T-helper 1 cell (primary cell): ENCODE data around the gene WFDC12.
"Not testable (repeated sequence)": the region's sequence is repeated elsewhere in the genome, so short reads cannot be mapped to it uniquely, and the experiment has no call there.

Source experiments
- DNase-seq, 5 donors: peaks; one replicate each; pipeline ENCODE4 v3.0.0-alpha.2; 2012 to 2020
- total RNA-seq, 4 donors: gene quantifications; one replicate each; lab custom pipeline; 2026; lab: John Stamatoyannopoulos, UW

Gene WFDC12, protein sequence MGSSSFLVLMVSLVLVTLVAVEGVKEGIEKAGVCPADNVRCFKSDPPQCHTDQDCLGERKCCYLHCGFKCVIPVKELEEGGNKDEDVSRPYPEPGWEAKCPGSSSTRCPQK
- 0 reads per million in 4 donors for total RNA-seq

DNA sequence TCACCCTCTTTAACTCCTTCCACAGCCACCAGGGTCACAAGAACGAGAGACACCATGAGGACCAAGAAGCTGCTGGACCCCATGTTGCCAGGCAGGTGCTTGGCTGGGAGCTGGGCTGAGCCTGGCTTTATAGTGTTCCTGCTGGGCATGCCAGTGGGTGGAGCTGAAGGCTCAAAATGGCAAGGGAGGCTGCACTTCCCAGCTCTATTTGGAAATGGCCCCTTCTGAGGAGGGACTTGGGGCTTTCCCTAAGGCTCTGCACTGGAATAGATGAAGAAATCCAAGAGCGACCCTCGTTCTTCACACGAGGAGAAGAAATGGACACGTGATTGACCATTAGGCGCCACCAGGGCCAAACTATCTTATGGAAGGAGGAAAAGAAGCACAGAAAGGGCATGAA is at the start of gene WFDC12:
TSS of gene WFDC12 (minus strand) at position 101 of the 400 bp plus-strand sequence. CDS start at position 83, 18 bp downstream.
- no peak for DNase-seq

DNA sequence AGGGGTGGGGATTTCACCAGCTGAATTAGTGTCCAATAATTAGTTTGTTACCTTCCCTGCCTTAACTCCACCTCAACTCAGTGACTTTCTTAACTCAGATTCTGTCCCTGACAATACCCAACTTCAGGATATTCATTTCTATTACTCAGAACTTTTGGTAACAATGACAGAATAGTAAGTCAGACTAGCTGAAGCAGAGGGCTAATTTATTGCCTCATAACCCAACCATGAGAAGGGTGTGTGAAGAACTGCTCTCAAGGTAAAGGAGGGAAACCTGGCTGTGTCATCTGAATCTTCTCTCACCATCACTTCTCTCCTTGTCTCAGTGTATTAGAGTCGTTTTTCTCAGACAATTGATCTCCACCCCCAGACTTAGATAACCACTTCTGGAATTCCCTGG is 49.3 kb upstream of the WFDC12 start:
- DNase-seq = no peak

DNA sequence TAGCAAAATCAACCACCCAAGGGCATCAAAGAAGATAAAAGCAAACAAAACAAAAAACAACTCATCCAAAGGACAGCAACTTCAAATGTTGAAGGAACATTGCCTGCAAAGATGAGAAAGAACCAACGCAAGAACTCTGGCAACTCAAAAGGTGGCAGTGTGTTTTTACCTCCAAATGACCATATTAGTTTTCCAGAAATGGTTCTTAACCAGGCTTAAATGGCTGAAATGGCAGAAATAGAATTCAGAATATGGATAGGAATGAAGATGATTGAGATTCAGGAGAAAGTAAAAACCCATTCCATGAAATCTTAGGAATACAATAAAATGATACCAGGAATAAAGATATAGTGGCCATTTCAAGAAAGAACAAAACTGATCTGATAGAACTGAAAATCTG is 40.6 kb upstream of the WFDC12 start:
- no peak for DNase-seq

DNA sequence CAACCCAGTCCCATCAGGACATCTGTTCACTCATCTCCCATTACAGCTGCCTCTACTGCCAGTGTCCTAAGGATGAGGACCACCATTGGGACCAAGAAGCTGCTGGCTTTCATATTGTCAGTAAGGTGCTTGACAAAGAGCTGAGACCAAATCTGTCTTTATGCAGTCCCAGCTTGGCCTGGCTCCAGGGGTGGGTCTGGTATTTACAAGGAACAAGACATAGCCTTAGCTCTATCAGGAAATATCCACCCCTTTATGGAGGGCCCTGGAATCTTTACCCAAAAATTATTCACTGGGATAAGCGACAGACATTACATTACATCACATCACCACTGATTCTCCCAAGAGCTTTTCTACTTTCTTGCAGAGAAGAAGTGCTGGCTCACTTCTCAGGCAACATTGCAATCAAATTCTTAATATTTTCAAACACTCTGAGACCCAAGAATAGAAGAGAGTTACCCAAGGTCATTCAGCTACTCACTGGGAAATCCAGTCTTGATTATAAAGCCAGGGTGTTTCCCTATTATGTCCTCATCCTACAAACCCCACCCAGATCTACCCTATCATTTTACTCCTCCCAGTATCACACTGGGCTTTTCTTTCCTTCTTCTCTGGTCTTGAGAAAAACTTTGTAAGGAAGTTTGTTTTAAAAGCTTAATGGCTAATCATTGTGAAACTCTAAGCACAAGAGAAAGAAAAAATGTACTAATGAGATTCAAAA is 39.0 kb upstream of the WFDC12 start:
- no peak for DNase-seq

DNA sequence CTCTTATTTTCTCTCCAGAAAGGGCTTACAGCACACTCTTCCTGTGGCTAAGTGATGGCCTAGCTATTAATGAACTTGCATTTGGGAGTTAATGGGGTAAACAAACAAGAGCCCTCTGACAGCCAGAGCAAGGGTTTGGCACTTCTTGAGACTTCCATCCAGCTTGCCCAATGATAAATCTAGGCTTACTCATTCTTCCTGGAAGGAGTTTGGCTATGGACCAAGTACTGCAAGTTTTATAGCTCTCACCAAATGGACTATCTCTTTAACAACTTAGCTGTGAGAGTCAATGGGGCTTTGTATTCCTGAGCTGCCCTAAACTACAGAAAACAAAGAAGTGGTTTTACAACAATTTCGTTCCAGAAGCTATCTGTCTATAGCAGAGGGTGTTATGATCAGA is 33.7 kb upstream of the WFDC12 start:
- DNase-seq = no peak

DNA sequence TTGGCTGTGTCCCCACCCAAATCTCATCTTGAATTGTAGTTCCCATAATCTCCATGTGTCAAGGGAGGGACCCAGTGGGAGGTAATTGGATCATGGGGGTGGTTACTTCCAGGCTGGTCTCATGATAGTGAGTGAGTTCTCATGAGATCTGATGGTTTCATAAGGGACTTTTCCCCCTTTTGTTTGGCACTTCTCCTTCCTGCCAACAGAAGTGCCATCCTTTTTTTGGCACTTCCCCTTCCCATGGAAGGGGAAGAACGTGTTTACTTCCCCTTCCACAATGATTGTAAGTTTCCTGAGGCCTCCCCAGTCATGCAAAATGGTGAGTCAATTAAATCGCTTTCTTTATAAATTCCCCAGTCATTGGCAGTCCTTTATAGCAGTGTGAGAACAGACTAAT is 32.4 kb upstream of the WFDC12 start:
- no peak for DNase-seq

DNA sequence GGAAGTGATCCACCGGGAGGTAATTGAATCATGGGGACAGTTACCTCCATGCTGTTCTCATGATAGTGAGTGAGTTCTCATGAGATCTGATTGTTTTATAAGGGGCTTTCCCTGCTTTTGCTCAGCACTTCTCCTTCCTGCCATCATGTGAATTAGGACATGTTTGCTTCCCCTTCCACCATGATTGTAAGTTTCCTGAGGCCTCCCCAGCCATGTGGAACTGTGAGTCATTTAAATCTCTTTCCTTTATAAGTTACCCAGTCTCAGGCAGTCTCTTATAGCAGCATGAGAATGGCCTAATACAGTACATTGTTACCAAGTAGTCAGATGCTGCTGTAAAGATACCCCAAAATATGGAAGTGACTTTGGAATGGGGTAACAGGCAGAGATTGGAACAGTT is 30.5 kb upstream of the WFDC12 start:
- DNase-seq = not testable (repeated sequence)

DNA sequence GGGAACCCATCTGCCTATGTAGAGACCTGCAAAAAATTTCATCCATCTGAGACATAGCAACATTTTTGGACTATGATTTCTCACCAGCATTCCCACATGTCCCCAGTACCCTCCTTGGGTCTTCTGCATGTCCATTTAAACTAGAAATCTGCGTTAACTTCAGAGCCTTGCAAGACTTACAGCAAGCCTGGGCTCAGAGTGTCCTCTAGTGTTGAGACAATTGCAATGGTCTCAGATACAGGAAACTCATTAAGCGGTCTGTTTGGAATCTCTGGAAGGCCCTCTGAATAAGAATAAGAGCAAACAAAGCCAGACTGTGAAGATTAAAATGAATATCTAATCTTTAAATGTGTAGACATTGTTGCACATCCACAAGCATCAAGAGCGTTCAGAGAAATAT is 29.9 kb upstream of the WFDC12 start:
- DNase-seq = no peak

DNA sequence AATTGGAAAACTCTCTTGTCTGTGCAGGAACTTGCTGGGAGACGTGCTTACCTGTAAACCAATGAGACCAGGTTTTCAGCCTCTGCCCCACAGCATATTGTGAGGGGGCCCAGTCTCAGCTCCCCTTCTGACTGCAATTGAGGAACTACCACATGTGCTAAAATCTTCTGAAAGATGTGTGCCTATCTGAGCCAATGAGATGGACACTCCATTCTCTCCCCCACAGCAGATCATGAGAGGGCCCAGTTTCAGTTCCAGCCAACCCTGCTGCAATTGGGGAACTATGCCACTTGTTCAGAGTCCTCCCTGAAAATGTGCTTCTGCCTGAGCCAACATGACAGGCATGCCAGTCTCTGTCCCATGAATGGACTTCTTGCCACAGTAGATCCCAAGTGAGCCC is 29.5 kb upstream of the WFDC12 start:
- no peak for DNase-seq

DNA sequence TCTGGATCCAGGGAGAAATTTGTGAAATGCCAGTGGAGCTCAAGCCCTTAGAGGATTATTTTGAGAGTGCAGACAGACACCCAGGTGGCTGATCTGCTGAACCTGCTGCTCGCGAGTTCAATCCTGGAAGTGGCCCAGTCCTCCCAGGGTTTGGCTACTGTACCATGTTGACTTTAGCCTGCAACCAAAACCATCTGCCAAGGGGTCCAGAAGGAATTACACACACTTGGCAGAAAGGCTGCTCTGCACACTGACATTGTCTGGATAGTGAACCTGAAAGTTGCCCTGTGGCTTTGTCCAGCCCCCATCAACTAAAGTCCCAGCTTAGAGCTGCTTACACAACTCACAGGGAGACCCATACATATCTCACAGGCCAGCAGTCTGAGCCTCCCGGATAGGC is 28.9 kb upstream of the WFDC12 start:
- DNase-seq = no peak

DNA sequence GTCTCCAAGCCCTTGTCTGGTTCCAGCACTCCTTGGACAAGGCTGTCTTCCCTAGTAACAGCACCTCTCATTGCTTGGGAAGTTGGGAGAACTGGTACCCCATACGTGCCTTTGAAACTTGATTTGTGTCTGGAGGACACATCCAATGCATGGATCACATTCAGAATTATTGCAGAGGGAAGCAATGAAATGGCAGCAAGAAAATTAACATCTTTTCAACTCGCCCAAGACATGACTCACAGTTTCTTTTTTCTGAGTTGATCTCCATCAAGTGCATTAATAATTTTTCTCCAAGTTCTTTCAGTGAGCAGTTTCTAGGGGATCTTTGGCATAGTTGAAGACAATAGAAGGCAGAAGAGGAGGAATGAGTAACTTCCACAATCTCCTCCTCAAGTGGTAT is 28.1 kb upstream of the WFDC12 start:
- DNase-seq = no peak

DNA sequence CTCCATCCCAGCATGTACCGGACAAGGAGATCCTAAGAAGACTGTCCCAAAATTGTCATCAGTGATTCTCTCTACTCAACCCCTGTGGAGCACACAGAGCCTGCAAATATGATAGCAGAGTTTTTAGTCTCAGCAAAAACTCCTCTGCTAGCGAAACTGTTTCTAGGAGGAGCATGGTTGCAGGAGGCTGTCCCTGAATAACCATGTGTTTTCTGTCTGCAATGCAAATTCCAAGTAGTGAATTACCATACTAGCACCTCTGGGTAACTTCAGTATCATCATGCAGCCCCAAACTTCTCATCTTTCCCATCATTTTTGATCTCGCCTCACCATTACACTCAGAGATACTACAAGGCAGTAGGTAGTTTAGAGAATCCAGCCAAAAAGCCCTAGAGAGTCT is 24.8 kb upstream of the WFDC12 start:
- no peak for DNase-seq

DNA sequence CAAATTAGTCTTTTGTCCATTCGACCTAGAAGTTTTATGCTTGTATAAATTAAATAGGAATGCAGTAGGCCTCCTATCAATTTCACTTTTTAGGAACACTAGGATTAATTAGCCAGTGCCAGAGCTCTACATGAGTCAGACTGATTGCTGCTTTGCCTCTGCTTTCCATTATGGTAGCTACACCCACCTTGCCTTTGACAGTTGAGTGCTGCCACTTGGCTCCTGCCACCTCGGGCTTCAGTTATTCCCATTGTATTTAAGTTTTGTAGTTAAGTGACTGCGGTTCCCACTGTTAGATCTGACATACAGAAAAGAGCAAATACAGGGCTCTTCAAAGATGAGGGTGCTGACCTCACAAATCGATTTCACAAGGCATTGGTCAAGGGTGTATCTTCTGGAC is 16.6 kb upstream of the WFDC12 start:
- no peak for DNase-seq

DNA sequence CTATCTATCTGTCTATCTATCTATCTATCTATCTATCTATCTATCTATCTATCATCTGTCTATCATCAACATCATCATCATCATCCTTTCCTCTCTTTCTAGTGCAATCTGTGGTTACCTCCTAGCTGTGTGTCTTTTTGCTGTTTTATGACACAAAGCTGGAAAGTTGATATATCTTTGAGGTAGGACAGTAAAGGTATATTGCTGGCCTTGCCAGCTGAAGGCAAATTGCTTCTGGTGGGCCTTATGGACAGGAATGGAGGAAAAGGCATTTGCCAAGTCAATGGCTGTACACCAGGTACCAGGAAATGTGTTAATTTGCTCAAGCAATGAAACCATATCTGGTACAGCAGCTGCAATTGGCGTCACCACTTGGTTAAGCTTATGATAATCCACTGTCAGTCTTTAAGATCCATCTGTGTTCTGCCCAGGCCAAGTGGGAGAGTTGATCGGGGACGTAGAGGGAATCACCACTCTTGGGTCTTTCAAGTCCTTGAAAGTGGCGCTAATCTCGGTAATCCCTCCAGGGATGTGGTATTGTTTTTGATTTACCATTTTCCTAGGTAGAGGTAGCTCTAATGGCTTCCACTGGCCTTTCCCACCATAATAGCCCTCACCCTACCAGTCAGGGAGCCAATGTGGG is 15.6 kb upstream of the WFDC12 start:
- not testable (repeated sequence) for DNase-seq

DNA sequence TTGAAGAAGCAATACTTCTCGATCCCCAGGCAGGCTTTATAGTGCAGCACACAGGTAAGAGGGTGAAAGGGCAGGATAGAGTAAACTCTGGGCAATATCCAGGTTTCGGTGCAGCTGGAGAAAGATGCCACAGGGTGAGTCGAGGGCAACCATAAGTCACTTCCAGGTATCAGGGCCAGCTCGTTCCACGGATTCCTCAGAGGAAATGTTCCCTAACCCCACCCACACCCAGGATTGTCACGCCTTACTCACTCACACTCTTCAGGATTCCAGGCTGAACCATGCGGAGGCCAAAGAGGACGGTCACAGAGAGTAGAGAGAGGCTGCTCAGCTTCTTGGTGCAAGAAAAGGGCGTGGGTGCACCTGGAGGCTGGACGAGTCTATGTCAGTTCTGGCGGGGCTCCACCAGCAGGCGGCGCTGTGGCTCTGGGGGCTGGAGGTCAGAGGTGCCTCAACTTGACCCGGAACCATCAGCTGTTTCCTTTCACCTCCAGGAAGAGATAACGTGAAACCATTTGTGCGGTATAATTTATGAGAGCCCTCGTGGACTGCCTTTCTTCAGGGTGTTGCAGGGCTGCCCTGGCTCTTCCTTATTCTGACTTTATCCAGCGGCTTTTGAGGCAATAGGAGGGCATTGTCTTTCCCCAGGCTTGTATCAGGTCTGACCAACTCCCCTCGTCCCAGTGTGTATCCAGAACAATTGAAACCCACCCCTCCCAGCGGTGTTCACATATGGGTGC is 14.5 kb upstream of the WFDC12 start:
- DNase-seq = peak in 2 of 5 donors; percentile 25 to 76

DNA sequence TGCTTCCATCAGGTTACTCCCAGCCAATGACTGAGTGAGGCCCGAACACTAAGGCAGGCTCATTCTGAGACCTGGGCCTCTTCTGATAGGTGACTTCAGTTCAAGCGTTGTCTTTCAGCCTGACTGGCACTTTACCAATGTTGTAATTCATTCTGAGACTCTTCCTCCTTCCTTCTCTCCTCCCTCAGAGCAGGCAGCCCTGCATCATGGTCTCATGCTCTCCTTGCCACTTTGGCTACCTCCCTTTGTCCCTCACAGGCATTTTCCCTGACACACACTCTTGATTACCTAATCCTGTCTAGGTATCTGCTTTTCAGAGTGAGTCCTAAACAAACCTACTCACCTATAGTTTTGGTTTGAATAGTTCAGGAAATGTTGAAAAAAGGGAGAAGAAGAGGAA is 12.6 kb upstream of the WFDC12 start:
- no peak for DNase-seq

DNA sequence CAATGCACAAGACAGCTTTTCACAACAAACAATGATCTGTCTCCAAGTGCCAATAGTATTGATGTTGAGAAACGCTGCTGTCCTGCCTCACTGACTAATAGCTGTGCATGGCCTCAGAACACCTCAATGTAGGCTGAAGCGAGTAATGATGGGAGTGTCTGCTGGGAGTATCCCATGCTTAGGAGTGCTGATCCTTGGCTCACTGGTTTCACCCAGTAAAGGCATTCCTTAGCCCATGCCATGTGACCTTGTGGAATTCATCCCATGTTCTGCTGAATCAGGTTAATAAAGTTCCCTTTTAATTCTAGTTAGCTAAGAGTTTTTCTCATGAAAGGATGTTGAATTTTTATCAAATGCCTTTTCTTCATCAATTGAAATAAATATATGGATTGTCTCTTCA is 3.8 kb upstream of the WFDC12 start:
- no peak for DNase-seq

DNA sequence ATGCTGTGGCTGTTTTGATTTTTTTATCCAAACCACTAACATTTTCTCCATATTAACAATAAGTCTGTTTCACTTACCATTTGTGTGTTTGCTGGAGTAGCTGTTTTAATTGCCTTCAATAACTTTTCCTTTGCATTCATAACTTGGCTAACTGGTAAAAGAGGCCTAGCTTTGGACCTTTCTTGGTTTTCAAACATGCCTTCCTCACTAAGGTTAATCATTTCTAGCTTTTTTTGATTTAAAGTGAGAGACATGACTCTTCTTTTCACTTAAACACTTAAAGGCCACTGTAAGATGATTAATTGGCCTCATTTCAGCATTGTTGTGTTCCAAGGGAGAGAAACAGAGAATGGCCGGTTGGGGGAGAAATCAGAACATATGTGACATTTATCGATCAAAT is 2.9 kb downstream of the WFDC12 start:
- no peak for DNase-seq

DNA sequence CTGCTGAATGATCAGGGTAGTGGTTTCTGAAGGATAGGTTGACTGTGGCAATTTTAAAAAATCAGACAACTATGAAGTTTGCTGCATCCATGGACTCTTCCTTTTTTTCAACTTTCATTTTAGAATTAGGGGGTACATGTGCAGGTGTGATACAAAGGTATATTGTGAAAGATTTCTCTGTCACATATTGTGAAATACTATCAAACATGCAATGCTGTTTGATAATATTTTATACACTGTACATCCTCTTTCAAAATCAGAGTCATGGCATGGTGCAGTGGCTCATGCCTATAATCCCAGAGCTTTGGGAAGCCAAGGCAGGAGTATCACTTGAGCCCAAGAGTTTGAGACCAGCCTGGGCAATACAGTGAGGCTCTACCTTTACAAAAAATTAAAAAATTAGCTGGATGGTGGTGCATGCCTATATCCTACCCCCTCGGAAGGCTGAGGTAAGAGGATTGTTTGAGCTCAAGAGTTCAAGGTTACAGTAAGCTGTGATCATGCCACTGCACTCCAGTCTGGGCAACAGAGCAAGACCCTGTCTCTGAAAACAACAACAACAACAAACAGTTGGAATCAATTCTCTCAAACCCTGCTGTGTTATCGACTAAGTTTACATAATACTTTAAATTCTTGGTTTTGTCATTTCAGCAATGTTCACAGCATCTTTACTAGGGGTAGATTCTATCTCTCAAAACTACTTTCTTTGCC is 4.6 kb downstream of the WFDC12 start:
- no peak for DNase-seq

DNA sequence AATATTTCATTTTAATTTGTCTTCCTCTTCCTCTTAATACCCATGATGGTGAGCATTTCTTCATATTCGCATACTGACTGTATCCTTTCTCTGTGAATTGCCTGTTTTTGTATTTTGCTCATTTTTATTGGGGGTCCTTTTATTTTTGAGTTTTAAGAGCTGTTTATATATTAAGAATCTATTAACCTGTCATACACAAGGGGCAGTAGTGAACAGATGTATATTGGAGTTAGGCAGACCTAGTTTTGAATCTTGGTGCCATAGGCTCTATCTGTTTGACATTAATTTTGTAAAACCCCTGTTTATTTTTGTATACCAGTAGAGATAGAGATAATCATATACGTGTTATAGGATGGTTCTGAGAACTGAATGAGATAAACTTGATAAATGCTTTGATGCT is 6.2 kb downstream of the WFDC12 start:
- DNase-seq = no peak

DNA sequence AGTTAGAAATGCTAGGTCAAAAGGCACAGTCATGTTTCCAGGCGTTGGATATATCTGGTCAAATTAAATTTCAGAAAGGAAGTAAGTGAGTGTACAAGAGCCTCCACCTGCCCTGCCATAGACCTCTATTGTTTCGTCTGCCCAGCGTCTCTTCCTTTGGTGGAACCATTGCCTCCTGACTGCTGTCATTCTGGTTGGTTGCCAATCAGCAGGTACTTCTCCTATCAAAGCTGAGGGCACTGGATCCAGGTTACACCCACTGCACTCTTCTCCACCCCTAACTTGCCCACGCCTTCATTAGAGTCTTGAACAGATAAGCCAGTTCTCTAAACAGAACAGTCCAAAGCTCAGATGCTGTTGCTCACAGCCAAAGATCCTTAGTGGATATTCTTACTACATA is 6.7 kb downstream of the WFDC12 start:
- DNase-seq = no peak

DNA sequence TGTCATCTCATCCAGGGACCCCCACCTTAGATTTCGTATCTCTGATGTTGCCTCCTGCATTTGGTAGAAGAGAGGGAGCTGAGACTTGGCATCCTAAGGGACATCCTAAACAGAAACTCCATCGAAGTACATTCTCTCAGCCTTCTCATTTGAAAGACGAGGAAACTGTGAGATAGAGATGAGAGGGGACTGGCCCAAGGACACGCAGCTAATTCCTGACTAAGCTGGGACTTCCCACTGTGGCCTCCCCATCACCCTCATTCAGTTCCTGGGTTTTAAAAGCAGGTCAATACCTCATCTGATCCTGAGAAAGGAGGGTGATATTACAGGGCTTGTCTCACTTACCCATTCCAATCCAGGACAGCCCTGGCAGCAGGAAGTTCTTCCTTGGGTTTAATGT is 8.4 kb downstream of the WFDC12 start:
- DNase-seq = no peak

DNA sequence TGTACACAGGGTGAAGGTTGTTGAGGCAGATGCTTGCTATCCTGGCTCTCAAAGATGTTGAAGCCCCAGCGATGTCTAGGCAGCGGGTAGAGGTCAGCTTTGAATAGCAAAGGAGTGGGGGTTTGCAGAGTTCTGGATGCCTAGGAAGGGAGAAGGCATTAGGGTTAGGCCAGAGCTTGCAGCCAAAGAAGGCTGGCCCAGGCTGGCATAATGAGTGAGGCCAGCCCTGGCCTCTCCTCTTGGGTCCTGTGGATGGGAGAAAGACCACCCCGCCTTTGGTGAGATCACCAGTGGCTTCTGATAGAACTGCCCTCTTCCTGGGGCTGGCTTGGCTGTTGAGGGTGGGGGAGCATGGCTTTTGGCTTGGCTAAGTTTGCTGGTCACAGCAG is 8.9 kb downstream of the WFDC12 start:
- no peak for DNase-seq
